ENCODE measurements around the gene HIVEP3. TPM values are rescaled to one million over a fixed set of nuclear protein-coding genes. Genes with fewer than 3 reads are reported as not detected.

HIVEP3 gene
- total RNA-seq, 2 donors from 2014 or later = 3.4 to 4.0 TPM

- Histone ChIP-seq H3K27me3 (no peaks in the 10 kb centered on the region), H3K4me1 (peaks cover 28% of the 10 kb centered on the region), H3K9me3 (no peaks in the 10 kb centered on the region), H3K36me3 (replicated peaks in 1 of 2; ENCODE audit: insufficient read depth in 1 of 2, low read depth in 2 of 2) (no peaks in the 10 kb centered on the region), H3K4me3 (no peak overlapping the region), H3K27ac (peak overlapping the region in 1 of 4 donors; percentile 32)
- peak; percentile 63 for ATAC-seq
- DNase-seq = peak; percentile 33 to 68 (median 46)
- intact Hi-C loops (cut with DNase I) = no loop called here
- TF ChIP-seq CTCF (IDR thresholded peaks at IDR 0.05) (no peak), POLR2A (IDR thresholded peaks at IDR 0.05) (peak in 1 of 3 donors; percentile 38)
- 68 to 76% methylated on average over 18 of the region's 18 CpGs for WGBS, 2 donors
These were observed 1.2 kb upstream of the HIVEP3 start for GRCh38 chr1:41919764-41920397.

- ATAC-seq = no peak
- Histone ChIP-seq H3K4me3 (no peak overlapping the region), H3K27ac (no peak overlapping the region), H3K4me1 (peaks cover 28% of the 10 kb centered on the region), H3K36me3 (replicated peaks in 1 of 2; ENCODE audit: insufficient read depth in 1 of 2, low read depth in 2 of 2) (no peaks in the 10 kb centered on the region), H3K27me3 (no peaks in the 10 kb centered on the region), H3K9me3 (no peaks in the 10 kb centered on the region)
- WGBS, 2 donors = 40 to 56% methylated on average over 9 of the region's 9 CpGs
- DNase-seq = no peak
- intact Hi-C loops (cut with DNase I) = no loop called here
- TF ChIP-seq CTCF (IDR thresholded peaks at IDR 0.05) (no peak), POLR2A (IDR thresholded peaks at IDR 0.05) (no peak)
These were observed 409 bp upstream of the HIVEP3 start for GRCh38 chr1:41919131-41919530.

- TF ChIP-seq CTCF (IDR thresholded peaks at IDR 0.05) = no peak
- peak in 3 of 4 donors; percentile 32 to 62 (median 35) for DNase-seq
- intact Hi-C loops (cut with DNase I) = no loop called here
- WGBS, 2 donors = 0 to 2% methylated on average over 12 to 44 of the region's 53 CpGs
- Histone ChIP-seq H3K4me3 (peak overlapping the region; percentile 57 to 63), H3K27ac (peak overlapping the region; percentile 21 to 68 (median 62)), H3K27me3 (no peaks in the 10 kb centered on the region), H3K9me3 (no peaks in the 10 kb centered on the region), H3K4me1 (peaks cover 28% of the 10 kb centered on the region), H3K36me3 (replicated peaks in 1 of 2; ENCODE audit: insufficient read depth in 1 of 2, low read depth in 2 of 2) (no peaks in the 10 kb centered on the region)
- peak; percentile 55 for ATAC-seq
These were observed 780 bp downstream of the HIVEP3 start for GRCh38 chr1:41917835-41918449.

- Histone ChIP-seq H3K4me3 (no peak overlapping the region), H3K27me3 (no peaks in the 10 kb centered on the region), H3K27ac (no peak overlapping the region), H3K36me3 (replicated peaks in 1 of 2; ENCODE audit: insufficient read depth in 1 of 2, low read depth in 2 of 2) (no peaks in the 10 kb centered on the region), H3K9me3 (no peaks in the 10 kb centered on the region), H3K4me1 (peaks cover 28% of the 10 kb centered on the region)
- 42 to 50% methylated on average over 5 to 7 of the region's 7 CpGs for WGBS, 2 donors
- ATAC-seq = no peak
- TF ChIP-seq POLR2A (IDR thresholded peaks at IDR 0.05) = no peak
- no peak for TF ChIP-seq CTCF (IDR thresholded peaks at IDR 0.05)
- peak in 1 of 4 donors; percentile 7 for DNase-seq
- intact Hi-C loops (cut with DNase I) = no loop called here
These were observed 1.6 kb downstream of the HIVEP3 start for GRCh38 chr1:41917076-41917475.

Measured in body of pancreas (tissue), 4 donors.